Stimulated activated CD4-positive, alpha-beta T cell treated with anti-CD3 and anti-CD28 coated beads, Interleukin-1b, Interleukin-23, amount 100 ng/mL, for 48 hours (primary cell): ENCODE results near the gene SARNP.

Experiments
- DNase-seq: peaks from one replicate; pipeline ENCODE4 v3.0.0-alpha.2; 2020

SARNP gene

GRCh38 chr12:55721601-55722213 lies 95.8 kb downstream of the SARNP start:
- no peak for DNase-seq

GRCh38 chr12:55720894-55721444 lies 96.6 kb downstream of the SARNP start:
- no peak for DNase-seq

GRCh38 chr12:55720071-55720564 lies 97.4 kb downstream of the SARNP start, which contains the start of gene RDH5:
Gene RDH5 (plus strand): TSS chr12:55720393. CDS start chr12:55721185, 792 bp downstream.
- no peak for DNase-seq

GRCh38 chr12:55719371-55719770 lies 98.2 kb downstream of the SARNP start:
- no peak for DNase-seq

GRCh38 chr12:55718624-55719275 lies 98.8 kb downstream of the SARNP start:
- DNase-seq = no peak

- no peak for DNase-seq
Measured at GRCh38 chr12:55718015-55718414, 99.5 kb downstream of the SARNP start.

- peak; percentile 58 for DNase-seq
Measured at GRCh38 chr12:55717011-55718007, 100.2 kb downstream of the SARNP start.

GRCh38 chr12:55716582-55716957 lies 101.0 kb downstream of the SARNP start:
- no peak for DNase-seq

- peak; percentile 94 for DNase-seq
Measured at GRCh38 chr12:55715833-55716581, 101.5 kb downstream of the SARNP start, which contains the start of gene BLOC1S1. Gene BLOC1S1 (plus strand): TSS chr12:55716046. CDS start chr12:55716052, 6 bp downstream.

GRCh38 chr12:55715169-55715764 lies 102.3 kb downstream of the SARNP start:
- DNase-seq = no peak

GRCh38 chr12:55713721-55714120 lies 103.8 kb downstream of the SARNP start:
- no peak for DNase-seq

GRCh38 chr12:55712700-55713415 lies 104.7 kb downstream of the SARNP start:
- DNase-seq = no peak

GRCh38 chr12:55711786-55712553 lies 105.6 kb downstream of the SARNP start:
- DNase-seq = no peak

- no peak for DNase-seq
Measured at GRCh38 chr12:55708695-55709233, 108.8 kb downstream of the SARNP start.

GRCh38 chr12:55707841-55708694 lies 109.5 kb downstream of the SARNP start, which contains the start of gene ITGA7:
Gene ITGA7 (minus strand): TSS chr12:55707904. CDS start chr12:55707682, 222 bp downstream.
- DNase-seq = peak; percentile 43
